HG02798 (cell line): ENCODE measurements around the gene MOCS3.

Experiments used
- ATAC-seq: cut with Tn5 transposase; IDR thresholded peaks from one replicate; pipeline ENCODE4 v1.9.1; 2021; ENCODE audit warnings: mild to moderate bottlenecking; ENCODE audit not compliant: unreplicated experiment, poor library complexity

The MOCS3 gene

DNA sequence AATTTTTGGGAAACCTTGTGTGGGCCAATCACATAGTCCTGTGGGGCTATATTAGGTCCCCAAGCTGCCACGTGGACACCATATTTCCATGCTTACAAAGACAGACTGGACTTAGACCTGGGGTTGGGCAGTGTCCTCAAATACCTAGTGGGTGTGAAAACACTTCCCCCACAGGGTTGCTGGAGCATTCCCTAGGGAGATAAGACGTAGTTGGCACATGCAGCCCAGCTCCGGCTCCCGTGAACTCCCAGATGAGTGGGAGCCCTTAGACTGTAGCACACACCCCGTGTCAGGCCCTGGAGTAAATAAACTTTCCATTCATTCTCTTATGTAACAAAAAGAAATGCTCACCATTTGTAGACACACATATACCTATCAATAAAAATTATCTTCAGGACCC lies 50.1 kb downstream of the MOCS3 start:
- ATAC-seq, result no peak

DNA sequence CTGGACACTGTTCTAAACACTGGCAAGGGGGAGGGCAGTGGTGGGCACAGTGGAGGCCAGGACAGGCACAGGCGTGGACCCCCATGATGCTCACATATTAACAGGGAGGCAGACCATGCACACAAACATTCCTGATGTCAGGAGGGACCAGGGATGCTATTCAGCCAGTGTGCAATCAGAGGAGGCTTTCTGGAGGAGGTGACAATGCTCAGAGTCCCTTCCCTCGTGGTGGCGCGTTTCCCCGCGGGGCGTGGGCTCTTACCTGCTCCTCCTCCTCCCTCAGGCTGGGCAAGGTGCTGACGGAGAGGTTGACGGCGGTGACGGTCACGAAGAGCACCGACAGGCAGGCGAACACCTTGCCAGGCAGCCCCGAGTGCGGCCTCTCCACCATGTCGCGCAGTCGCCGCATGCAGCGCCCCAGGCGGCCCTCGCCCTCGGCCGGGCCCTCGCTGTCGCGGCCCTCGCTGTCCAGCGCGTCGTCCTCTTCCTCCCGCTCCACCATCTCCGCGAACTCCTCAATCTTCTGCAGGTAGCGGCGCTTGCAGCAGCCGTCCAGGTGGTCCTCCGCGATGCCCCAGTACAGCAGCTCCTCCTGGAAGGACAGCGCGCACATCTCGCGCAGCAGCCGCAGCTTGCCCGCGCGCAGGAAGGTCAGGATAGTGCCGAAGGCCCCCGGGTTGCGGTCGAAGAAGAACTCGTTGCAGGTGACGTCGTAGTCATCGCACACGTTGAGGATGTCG lies 50.9 kb downstream of the MOCS3 start:
- ATAC-seq, result no peak

DNA sequence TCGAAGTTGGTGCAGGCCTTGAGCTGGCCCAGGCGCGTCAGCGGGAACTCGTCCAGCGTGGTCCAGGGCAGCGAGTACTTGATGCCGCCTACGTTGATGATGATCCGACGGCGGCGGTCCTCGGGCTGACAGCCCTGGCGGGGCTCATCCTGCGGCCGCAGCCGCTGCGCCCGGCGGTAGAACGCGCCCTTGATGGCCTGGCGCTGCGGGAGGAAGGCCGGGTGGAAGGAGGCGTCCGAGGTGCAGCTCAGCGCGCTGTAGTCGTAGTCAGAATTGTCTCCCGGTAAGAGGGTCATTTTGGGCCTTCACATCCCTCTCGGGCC lies 51.4 kb downstream of the MOCS3 start:
- ATAC-seq, result no peak

DNA sequence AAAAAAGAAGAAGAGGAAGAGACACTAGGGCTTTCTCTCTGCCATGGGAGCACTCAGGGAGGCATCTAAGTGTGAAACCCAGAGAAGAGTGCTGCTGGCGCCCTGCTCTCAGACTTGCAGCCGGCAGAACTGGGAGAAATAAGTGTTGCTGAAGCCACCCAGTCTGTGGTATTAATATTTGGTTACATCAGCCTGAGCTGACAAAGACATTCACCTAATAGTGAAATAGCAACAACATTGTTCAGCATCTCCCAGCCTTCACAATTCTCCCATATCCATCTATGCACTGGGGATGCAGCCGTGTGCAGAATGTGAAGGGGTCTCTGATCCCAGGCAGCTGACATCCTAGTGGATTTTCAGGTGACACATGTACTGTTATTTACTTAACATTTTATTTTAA lies 52.3 kb downstream of the MOCS3 start:
- no peak for ATAC-seq

DNA sequence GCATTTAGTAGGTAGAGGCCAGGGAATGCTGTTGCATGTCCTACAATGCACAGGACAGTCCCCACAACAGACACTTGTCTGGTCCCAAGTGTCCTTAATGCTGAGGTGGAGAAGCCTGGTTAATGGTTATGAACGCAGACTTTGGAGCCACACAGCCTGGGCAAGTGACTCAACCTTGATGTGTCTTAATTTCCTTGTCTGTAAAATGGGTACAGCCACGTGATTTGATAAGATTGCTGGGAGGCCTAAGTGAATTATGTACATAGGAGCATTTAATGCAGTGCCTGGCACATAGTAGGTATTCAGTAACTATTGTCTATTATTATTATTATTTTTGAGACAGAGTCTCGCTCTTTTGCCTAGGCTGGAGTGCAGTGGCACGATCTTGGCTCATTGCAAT lies 52.9 kb downstream of the MOCS3 start:
- no peak for ATAC-seq

DNA sequence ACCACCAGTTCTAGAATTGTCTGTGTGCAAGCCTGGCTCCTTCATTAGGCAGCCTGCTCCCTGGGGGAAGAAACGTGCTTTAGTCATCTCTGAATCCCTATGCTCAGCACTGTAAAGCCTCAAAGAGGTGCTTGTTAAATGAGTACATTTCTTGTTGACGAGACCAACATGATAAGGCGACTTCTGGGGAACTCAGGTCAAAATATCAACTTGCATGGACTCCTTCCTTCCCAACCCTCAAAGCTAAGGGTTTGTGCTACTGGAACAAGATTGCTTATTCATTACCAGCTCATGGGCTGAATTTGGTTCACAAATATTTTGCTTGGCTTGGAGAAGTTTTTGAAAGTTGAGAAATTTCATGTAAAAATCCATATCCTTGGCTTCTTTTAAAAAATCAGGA lies 53.7 kb downstream of the MOCS3 start:
- no peak for ATAC-seq
